Measurements from ENCODE around the gene LOXL4.

The LOXL4 gene

GRCh38 chr10:98295907-98296306 lies 27.9 kb upstream of the LOXL4 start:
- no peaks in the 10 kb centered on the region for H3K9me3 ChIP-seq (ENCODE audit: control insufficient read depth in 1 of 2, low read length in 2 of 2)
- peaks cover 5 to 10% of the 10 kb centered on the region in 2 donors for H3K27me3 ChIP-seq (ENCODE audit: control insufficient read depth in 1 of 2, insufficient read depth in 2 of 2, low read length in 2 of 2)
- H3K27ac ChIP-seq (ENCODE audit: low read depth, low read length), result no peak overlapping the region
- H3K4me3 ChIP-seq (ENCODE audit: low read depth in 1 of 2, low read length in 2 of 2), result no peak overlapping the region
- no peaks in the 10 kb centered on the region for H3K36me3 ChIP-seq (ENCODE audit: control insufficient read depth in 1 of 2, insufficient read depth in 2 of 2, low read length in 2 of 2)
- H3K9ac ChIP-seq (ENCODE audit: low read depth in 1 of 2, low read length in 2 of 2), result no peak overlapping the region
- peaks cover 0 to 2% of the 10 kb centered on the region in 2 donors for H3K4me1 ChIP-seq (ENCODE audit: control insufficient read depth in 1 of 2, insufficient read depth in 2 of 2, low read length in 2 of 2)

DNA sequence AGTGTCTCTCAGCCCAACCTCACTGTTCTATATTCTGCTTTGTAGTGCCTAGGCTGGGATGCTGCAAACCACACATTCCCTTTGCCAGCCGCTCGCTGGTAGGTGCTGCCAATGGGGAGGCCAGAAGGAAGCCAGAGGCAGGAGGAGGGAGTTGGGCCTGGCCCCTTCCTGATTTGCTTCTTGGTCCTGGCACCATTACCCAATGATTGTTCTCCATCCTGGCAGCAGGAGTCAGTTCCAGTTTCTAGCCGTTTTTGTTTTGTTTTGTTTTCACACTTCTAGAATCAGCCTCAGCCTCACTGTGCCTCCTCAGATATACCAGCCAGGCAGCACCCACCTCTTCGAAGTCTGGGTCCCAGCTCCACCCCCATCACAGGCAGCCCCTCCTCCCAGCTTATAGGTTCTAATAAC lies 27.4 kb upstream of the LOXL4 start:
- Histone ChIP-seq H3K9ac (ENCODE audit: low read depth in 1 of 2, low read length in 2 of 2) (no peak overlapping the region), H3K27ac (ENCODE audit: low read depth, low read length) (no peak overlapping the region), H3K27me3 (ENCODE audit: control insufficient read depth in 1 of 2, insufficient read depth in 2 of 2, low read length in 2 of 2) (peaks cover 5 to 10% of the 10 kb centered on the region in 2 donors), H3K9me3 (ENCODE audit: control insufficient read depth in 1 of 2, low read length in 2 of 2) (no peaks in the 10 kb centered on the region), H3K4me1 (ENCODE audit: control insufficient read depth in 1 of 2, insufficient read depth in 2 of 2, low read length in 2 of 2) (peaks cover 0 to 2% of the 10 kb centered on the region in 2 donors), H3K36me3 (ENCODE audit: control insufficient read depth in 1 of 2, insufficient read depth in 2 of 2, low read length in 2 of 2) (no peaks in the 10 kb centered on the region), H3K4me3 (ENCODE audit: low read depth in 1 of 2, low read length in 2 of 2) (no peak overlapping the region)

GRCh38 chr10:98294270-98294627 lies 26.3 kb upstream of the LOXL4 start:
- peaks cover 0 to 2% of the 10 kb centered on the region in 2 donors for H3K4me1 ChIP-seq (ENCODE audit: control insufficient read depth in 1 of 2, insufficient read depth in 2 of 2, low read length in 2 of 2)
- H3K36me3 ChIP-seq (ENCODE audit: control insufficient read depth in 1 of 2, insufficient read depth in 2 of 2, low read length in 2 of 2), result no peaks in the 10 kb centered on the region
- peaks cover 5 to 10% of the 10 kb centered on the region in 2 donors for H3K27me3 ChIP-seq (ENCODE audit: control insufficient read depth in 1 of 2, insufficient read depth in 2 of 2, low read length in 2 of 2)
- H3K4me3 ChIP-seq (ENCODE audit: low read depth in 1 of 2, low read length in 2 of 2), result no peak overlapping the region
- no peak overlapping the region for H3K27ac ChIP-seq (ENCODE audit: low read depth, low read length)
- no peaks in the 10 kb centered on the region for H3K9me3 ChIP-seq (ENCODE audit: control insufficient read depth in 1 of 2, low read length in 2 of 2)
- no peak overlapping the region for H3K9ac ChIP-seq (ENCODE audit: low read depth in 1 of 2, low read length in 2 of 2)

- H3K9me3 ChIP-seq (ENCODE audit: control insufficient read depth in 1 of 2, low read length in 2 of 2), result no peaks in the 10 kb centered on the region
- H3K27me3 ChIP-seq (ENCODE audit: control insufficient read depth in 1 of 2, insufficient read depth in 2 of 2, low read length in 2 of 2), result peaks cover 5 to 10% of the 10 kb centered on the region in 2 donors
- no peak overlapping the region for H3K27ac ChIP-seq (ENCODE audit: low read depth, low read length)
- no peak overlapping the region for H3K4me3 ChIP-seq (ENCODE audit: low read depth in 1 of 2, low read length in 2 of 2)
- H3K36me3 ChIP-seq (ENCODE audit: control insufficient read depth in 1 of 2, insufficient read depth in 2 of 2, low read length in 2 of 2), result no peaks in the 10 kb centered on the region
- H3K4me1 ChIP-seq (ENCODE audit: control insufficient read depth in 1 of 2, insufficient read depth in 2 of 2, low read length in 2 of 2), result peaks cover 0 to 2% of the 10 kb centered on the region in 2 donors
- H3K9ac ChIP-seq (ENCODE audit: low read depth in 1 of 2, low read length in 2 of 2), result no peak overlapping the region
Measured at GRCh38 chr10:98293550-98294269, 25.7 kb upstream of the LOXL4 start.

- peaks cover 0 to 2% of the 10 kb centered on the region in 2 donors for H3K4me1 ChIP-seq (ENCODE audit: control insufficient read depth in 1 of 2, insufficient read depth in 2 of 2, low read length in 2 of 2)
Measured at GRCh38 chr10:98292971-98293370, 25.0 kb upstream of the LOXL4 start.

DNA sequence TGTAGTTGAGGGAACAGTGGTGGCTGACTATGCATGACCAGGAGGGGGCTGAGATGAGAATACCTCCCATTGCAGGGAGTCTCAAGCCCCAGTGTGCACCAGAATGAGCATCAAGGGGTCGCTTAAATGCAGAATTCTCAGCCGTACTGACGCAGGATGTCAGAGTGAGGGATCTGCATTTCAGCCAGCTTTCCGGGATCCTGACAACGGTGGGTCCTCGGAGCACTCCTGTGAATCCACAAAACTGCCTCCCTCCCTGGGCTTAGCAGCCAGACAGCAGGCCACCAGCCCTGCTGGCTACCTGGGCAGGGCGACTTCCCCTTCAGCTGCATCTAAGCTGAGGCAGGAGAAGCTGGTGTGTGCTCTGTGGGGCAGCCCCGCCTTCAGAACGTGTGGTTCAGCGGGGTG lies 21.8 kb upstream of the LOXL4 start:
- Histone ChIP-seq H3K36me3 (ENCODE audit: control insufficient read depth in 1 of 2, insufficient read depth in 2 of 2, low read length in 2 of 2) (no peaks in the 10 kb centered on the region), H3K27ac (ENCODE audit: low read depth, low read length) (no peak overlapping the region), H3K9me3 (ENCODE audit: control insufficient read depth in 1 of 2, low read length in 2 of 2) (no peaks in the 10 kb centered on the region), H3K4me3 (ENCODE audit: low read depth in 1 of 2, low read length in 2 of 2) (no peak overlapping the region), H3K9ac (ENCODE audit: low read depth in 1 of 2, low read length in 2 of 2) (no peak overlapping the region), H3K27me3 (ENCODE audit: control insufficient read depth in 1 of 2, insufficient read depth in 2 of 2, low read length in 2 of 2) (peaks cover 5 to 10% of the 10 kb centered on the region in 2 donors), H3K4me1 (ENCODE audit: control insufficient read depth in 1 of 2, insufficient read depth in 2 of 2, low read length in 2 of 2) (peaks cover 0 to 2% of the 10 kb centered on the region in 2 donors)

More at GRCh38 chr10:98292971-98293370, 25.0 kb upstream of the LOXL4 start:
- Histone ChIP-seq H3K27me3 (ENCODE audit: control insufficient read depth in 1 of 2, insufficient read depth in 2 of 2, low read length in 2 of 2) (peaks cover 5 to 10% of the 10 kb centered on the region in 2 donors), H3K4me3 (ENCODE audit: low read depth in 1 of 2, low read length in 2 of 2) (no peak overlapping the region), H3K9me3 (ENCODE audit: control insufficient read depth in 1 of 2, low read length in 2 of 2) (no peaks in the 10 kb centered on the region), H3K27ac (ENCODE audit: low read depth, low read length) (no peak overlapping the region), H3K9ac (ENCODE audit: low read depth in 1 of 2, low read length in 2 of 2) (no peak overlapping the region), H3K36me3 (ENCODE audit: control insufficient read depth in 1 of 2, insufficient read depth in 2 of 2, low read length in 2 of 2) (no peaks in the 10 kb centered on the region)

DNA sequence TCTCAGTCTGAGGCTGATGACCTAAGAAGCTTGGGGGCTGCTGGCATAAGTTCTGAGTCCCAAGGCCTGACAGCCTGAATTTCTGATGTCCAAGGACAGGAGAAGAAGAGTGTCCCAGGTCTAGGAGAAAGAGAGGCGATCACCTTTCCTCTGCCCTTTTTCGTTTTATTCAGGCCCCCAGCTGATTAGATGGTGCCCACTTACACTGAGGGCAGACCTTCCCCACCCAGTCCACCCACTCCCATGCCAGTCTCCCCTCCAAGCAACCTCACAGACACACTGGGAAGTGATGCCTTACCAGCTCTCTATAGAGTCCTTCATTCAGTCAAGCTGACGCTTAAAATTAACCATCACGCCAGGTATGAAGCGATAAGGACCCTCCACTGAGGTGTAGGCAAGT lies 19.3 kb upstream of the LOXL4 start:
- Histone ChIP-seq H3K27ac (ENCODE audit: low read depth, low read length) (no peak overlapping the region), H3K9ac (ENCODE audit: low read depth in 1 of 2, low read length in 2 of 2) (no peak overlapping the region), H3K36me3 (ENCODE audit: control insufficient read depth in 1 of 2, insufficient read depth in 2 of 2, low read length in 2 of 2) (no peaks in the 10 kb centered on the region), H3K27me3 (ENCODE audit: control insufficient read depth in 1 of 2, insufficient read depth in 2 of 2, low read length in 2 of 2) (peaks cover 2 to 5% of the 10 kb centered on the region in 2 donors), H3K4me1 (ENCODE audit: control insufficient read depth in 1 of 2, insufficient read depth in 2 of 2, low read length in 2 of 2) (no peaks in the 10 kb centered on the region), H3K4me3 (ENCODE audit: low read depth in 1 of 2, low read length in 2 of 2) (no peak overlapping the region), H3K9me3 (ENCODE audit: control insufficient read depth in 1 of 2, low read length in 2 of 2) (no peaks in the 10 kb centered on the region)

DNA sequence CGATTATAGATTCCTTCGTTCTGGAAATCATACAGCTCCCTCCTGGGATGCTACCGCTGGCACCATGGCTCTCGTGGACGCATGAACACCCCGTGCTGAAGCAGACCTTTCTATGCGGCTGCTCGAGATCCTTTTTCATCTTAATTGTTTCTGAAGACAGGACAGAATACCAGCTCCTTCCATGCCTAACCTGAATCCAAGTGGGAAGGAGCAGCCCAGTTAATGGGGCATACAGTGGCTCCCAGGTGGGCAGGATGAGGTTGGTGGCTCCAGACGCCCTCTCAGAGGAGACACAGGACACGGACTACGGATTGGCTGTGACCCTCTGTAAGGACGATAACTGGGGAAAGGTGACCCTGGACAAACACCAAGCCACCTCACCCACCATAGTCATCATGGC lies 18.4 kb upstream of the LOXL4 start:
- Histone ChIP-seq H3K4me3 (ENCODE audit: low read depth in 1 of 2, low read length in 2 of 2) (no peak overlapping the region), H3K27ac (ENCODE audit: low read depth, low read length) (no peak overlapping the region), H3K9ac (ENCODE audit: low read depth in 1 of 2, low read length in 2 of 2) (no peak overlapping the region), H3K36me3 (ENCODE audit: control insufficient read depth in 1 of 2, insufficient read depth in 2 of 2, low read length in 2 of 2) (no peaks in the 10 kb centered on the region), H3K27me3 (ENCODE audit: control insufficient read depth in 1 of 2, insufficient read depth in 2 of 2, low read length in 2 of 2) (peaks cover 0 to 2% of the 10 kb centered on the region in 2 donors), H3K9me3 (ENCODE audit: control insufficient read depth in 1 of 2, low read length in 2 of 2) (no peaks in the 10 kb centered on the region), H3K4me1 (ENCODE audit: control insufficient read depth in 1 of 2, insufficient read depth in 2 of 2, low read length in 2 of 2) (no peaks in the 10 kb centered on the region)

DNA sequence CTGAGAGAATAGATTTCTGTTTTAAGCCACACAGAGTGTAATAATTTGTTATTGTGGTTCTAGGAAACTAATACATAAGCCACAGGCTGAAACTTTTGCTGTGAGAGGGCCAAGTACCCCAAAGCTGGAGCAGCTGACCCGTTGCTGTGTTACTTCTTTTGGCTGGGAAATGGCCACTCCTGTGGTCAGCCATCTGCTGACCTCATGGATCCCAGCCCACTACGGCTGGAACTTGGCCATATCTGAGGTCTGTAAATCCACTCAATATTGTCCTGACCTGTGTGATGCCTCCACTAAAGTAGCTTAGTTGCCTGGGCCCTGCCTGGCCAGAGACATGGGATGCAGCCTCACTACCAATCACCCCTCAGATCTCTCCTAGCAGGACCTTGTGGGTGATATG lies 17.4 kb upstream of the LOXL4 start:
- no peak overlapping the region for H3K4me3 ChIP-seq (ENCODE audit: low read depth in 1 of 2, low read length in 2 of 2)
- H3K9me3 ChIP-seq (ENCODE audit: control insufficient read depth in 1 of 2, low read length in 2 of 2), result no peaks in the 10 kb centered on the region
- H3K27ac ChIP-seq (ENCODE audit: low read depth, low read length), result no peak overlapping the region
- no peaks in the 10 kb centered on the region for H3K36me3 ChIP-seq (ENCODE audit: control insufficient read depth in 1 of 2, insufficient read depth in 2 of 2, low read length in 2 of 2)
- no peak overlapping the region for H3K9ac ChIP-seq (ENCODE audit: low read depth in 1 of 2, low read length in 2 of 2)
- no peaks in the 10 kb centered on the region for H3K4me1 ChIP-seq (ENCODE audit: control insufficient read depth in 1 of 2, insufficient read depth in 2 of 2, low read length in 2 of 2)
- H3K27me3 ChIP-seq (ENCODE audit: control insufficient read depth in 1 of 2, insufficient read depth in 2 of 2, low read length in 2 of 2), result peaks cover 0 to 2% of the 10 kb centered on the region in 2 donors

- no peak overlapping the region for H3K4me3 ChIP-seq (ENCODE audit: low read depth in 1 of 2, low read length in 2 of 2)
- no peak overlapping the region for H3K9ac ChIP-seq (ENCODE audit: low read depth in 1 of 2, low read length in 2 of 2)
- H3K36me3 ChIP-seq (ENCODE audit: control insufficient read depth in 1 of 2, insufficient read depth in 2 of 2, low read length in 2 of 2), result no peaks in the 10 kb centered on the region
- H3K27ac ChIP-seq (ENCODE audit: low read depth, low read length), result no peak overlapping the region
- no peaks in the 10 kb centered on the region for H3K9me3 ChIP-seq (ENCODE audit: control insufficient read depth in 1 of 2, low read length in 2 of 2)
- no peaks in the 10 kb centered on the region for H3K4me1 ChIP-seq (ENCODE audit: control insufficient read depth in 1 of 2, insufficient read depth in 2 of 2, low read length in 2 of 2)
- H3K27me3 ChIP-seq (ENCODE audit: control insufficient read depth in 1 of 2, insufficient read depth in 2 of 2, low read length in 2 of 2), result peaks cover 0 to 7% of the 10 kb centered on the region in 2 donors
Measured at GRCh38 chr10:98276311-98276710, 8.3 kb upstream of the LOXL4 start.

Measured in duodenal mucosa (tissue), 2 donors.